ENCODE measurements around the gene TMEM50B.
"Not testable (repeated sequence)": the region's sequence is repeated elsewhere in the genome, so short reads cannot be mapped to it uniquely, and the experiment has no call there.

TMEM50B gene

GRCh38 chr21:33479679-33480480, at the start of gene TMEM50B:
Gene TMEM50B, minus strand, starts transcription at chr21:33479974. Its CDS starts 11,089 bp downstream, at chr21:33468885.
- DNase-seq (ENCODE audit: low spot score): peak; percentile 93

GRCh38 chr21:33522953-33523349, 43.2 kb upstream of the TMEM50B start:
- no peak for DNase-seq (ENCODE audit: low spot score)

GRCh38 chr21:33522297-33522952, 42.7 kb upstream of the TMEM50B start:
- DNase-seq (ENCODE audit: low spot score): no peak

- DNase-seq (ENCODE audit: low spot score): no peak
Observed at GRCh38 chr21:33518899-33519298, 39.1 kb upstream of the TMEM50B start.

- DNase-seq (ENCODE audit: low spot score): no peak
Observed at GRCh38 chr21:33514229-33514628, 34.5 kb upstream of the TMEM50B start.

GRCh38 chr21:33512481-33512880, 32.7 kb upstream of the TMEM50B start:
- DNase-seq (ENCODE audit: low spot score): no peak

- DNase-seq (ENCODE audit: low spot score): no peak
Observed at GRCh38 chr21:33511639-33512038, 31.9 kb upstream of the TMEM50B start.

GRCh38 chr21:33510826-33511225, 31.1 kb upstream of the TMEM50B start:
- DNase-seq (ENCODE audit: low spot score): no peak

GRCh38 chr21:33507003-33507402, 27.2 kb upstream of the TMEM50B start:
- not testable (repeated sequence) for DNase-seq (ENCODE audit: low spot score)

- no peak for DNase-seq (ENCODE audit: low spot score)
Observed at GRCh38 chr21:33505833-33506232, 26.1 kb upstream of the TMEM50B start.

- no peak for DNase-seq (ENCODE audit: low spot score)
Observed at GRCh38 chr21:33496345-33496744, 16.6 kb upstream of the TMEM50B start.

- no peak for DNase-seq (ENCODE audit: low spot score)
Observed at GRCh38 chr21:33495743-33496142, 16.0 kb upstream of the TMEM50B start.

GRCh38 chr21:33493756-33494155, 14.0 kb upstream of the TMEM50B start:
- no peak for DNase-seq (ENCODE audit: low spot score)

GRCh38 chr21:33492571-33492970, 12.8 kb upstream of the TMEM50B start:
- DNase-seq (ENCODE audit: low spot score): no peak

- DNase-seq (ENCODE audit: low spot score): peak; percentile 84
Observed at GRCh38 chr21:33491373-33492102, 11.8 kb upstream of the TMEM50B start, which contains the start of gene DNAJC28. Gene DNAJC28, minus strand, starts transcription at chr21:33491716. Its CDS starts 2,323 bp downstream, at chr21:33489393.

- DNase-seq (ENCODE audit: low spot score): no peak
Observed at GRCh38 chr21:33490991-33491372, 11.2 kb upstream of the TMEM50B start.

- no peak for DNase-seq (ENCODE audit: low spot score)
Observed at GRCh38 chr21:33488936-33489335, 9.2 kb upstream of the TMEM50B start.

GRCh38 chr21:33487996-33488395, 8.2 kb upstream of the TMEM50B start:
- no peak for DNase-seq (ENCODE audit: low spot score)

GRCh38 chr21:33481314-33481943, 1.7 kb upstream of the TMEM50B start:
- no peak for DNase-seq (ENCODE audit: low spot score)

- no peak for DNase-seq (ENCODE audit: low spot score)
Observed at GRCh38 chr21:33480481-33481103, 818 bp upstream of the TMEM50B start.

GRCh38 chr21:33478935-33479678, 667 bp downstream of the TMEM50B start:
- DNase-seq (ENCODE audit: low spot score): peak; percentile 26

All from kidney capillary endothelial cell (primary cell).